GM10266 (cell line): Measurements from ENCODE around the gene MRPL50.

Experiments
- DNase-seq: peaks from one replicate; pipeline ENCODE4 v3.0.0; 2012; ENCODE audit errors: extremely low spot score
- TF ChIP-seq, protein P1 (sequence below): IDR thresholded peaks from 2 replicates; pipeline ENCODE4 v1.5.1; 2012; ENCODE audit warnings: mild to moderate bottlenecking, low read depth; ENCODE audit not compliant: control insufficient read depth, insufficient read depth; ENCODE audit errors: missing control alignments

MRPL50 gene

DNA sequence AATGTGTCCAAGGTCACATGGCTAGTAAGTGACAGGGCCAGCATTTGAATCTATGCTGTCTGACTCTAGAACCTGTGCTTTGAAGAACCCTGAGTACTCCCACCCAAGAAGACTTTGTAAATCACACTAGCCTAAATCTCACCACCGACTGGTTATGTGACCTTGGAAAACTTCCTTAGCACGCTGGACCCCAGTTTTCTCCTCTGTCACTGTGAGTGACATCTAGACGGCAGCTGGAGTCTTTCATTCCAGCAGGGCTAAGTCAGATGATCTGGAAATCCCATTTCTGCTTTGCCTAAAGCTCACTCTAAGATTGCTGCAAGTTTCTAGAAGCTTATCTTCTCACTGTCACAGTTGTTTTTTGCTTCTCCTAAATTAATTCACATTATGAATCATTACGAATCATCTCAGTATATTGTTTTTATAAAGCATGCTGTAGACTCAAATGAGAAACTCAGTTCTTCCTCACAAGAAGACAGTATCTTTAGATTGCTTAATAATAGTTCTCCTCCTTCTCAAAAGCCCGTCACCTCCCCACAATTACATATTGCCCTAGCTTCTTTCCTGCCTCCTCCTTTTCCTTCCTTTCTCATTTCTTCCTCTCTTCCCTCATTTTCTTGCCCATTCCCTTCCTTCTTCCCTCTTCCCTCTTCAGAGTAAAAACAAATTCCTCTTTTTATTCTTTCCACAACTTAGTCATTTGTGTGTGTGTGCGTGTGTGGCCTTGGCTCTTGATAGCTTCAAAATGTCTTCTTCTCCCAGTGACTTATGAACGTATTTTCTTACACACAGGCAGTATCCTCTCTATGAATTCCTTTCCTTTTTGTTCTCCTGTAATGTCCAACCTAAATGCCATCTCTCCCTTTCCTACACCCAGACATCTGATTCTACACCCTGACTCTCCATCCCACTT is 20.4 kb upstream of the MRPL50 start:
- DNase-seq, result no peak
- TF ChIP-seq, protein P1, sequence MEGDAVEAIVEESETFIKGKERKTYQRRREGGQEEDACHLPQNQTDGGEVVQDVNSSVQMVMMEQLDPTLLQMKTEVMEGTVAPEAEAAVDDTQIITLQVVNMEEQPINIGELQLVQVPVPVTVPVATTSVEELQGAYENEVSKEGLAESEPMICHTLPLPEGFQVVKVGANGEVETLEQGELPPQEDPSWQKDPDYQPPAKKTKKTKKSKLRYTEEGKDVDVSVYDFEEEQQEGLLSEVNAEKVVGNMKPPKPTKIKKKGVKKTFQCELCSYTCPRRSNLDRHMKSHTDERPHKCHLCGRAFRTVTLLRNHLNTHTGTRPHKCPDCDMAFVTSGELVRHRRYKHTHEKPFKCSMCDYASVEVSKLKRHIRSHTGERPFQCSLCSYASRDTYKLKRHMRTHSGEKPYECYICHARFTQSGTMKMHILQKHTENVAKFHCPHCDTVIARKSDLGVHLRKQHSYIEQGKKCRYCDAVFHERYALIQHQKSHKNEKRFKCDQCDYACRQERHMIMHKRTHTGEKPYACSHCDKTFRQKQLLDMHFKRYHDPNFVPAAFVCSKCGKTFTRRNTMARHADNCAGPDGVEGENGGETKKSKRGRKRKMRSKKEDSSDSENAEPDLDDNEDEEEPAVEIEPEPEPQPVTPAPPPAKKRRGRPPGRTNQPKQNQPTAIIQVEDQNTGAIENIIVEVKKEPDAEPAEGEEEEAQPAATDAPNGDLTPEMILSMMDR, result no peak

DNA sequence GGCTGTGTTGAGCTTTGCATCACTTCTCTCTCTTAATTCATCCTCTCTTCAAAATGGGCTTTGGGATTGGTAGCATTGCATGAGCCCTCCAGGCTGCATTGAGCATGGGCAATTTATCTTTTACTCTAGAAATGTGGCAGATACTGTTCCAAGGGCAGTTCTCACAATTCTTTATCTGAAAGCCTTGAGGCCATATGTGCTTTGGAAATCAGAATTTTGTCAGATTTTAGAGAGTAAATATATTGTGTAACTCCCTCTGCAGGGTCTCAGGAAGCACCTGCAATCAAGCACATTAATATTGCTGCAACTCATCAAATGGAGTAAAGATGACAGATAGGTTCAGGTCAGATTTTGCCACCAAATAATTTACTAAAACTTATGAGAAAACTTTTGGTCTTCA is 19.6 kb upstream of the MRPL50 start:
- TF ChIP-seq, protein P1, result no peak
- DNase-seq, result no peak

DNA sequence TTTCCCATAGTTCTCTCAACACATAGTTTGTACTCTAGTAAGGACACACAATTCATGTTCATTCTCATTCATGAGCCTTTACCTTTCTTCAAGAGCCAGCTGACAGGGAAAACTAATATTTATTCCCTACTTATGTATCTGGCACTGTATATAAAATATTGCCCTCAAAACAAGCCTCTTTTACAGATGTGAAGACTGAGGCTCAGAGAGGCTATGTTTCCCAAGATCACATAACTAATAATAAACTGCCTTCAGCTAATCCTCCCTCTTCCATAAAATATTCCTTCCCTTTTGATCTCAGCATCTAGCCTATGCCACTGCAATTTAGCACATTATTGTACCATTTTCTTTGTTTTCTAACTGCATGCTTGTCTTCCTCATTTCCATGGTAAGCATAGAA is 19.0 kb upstream of the MRPL50 start:
- TF ChIP-seq, protein P1, result no peak

DNA sequence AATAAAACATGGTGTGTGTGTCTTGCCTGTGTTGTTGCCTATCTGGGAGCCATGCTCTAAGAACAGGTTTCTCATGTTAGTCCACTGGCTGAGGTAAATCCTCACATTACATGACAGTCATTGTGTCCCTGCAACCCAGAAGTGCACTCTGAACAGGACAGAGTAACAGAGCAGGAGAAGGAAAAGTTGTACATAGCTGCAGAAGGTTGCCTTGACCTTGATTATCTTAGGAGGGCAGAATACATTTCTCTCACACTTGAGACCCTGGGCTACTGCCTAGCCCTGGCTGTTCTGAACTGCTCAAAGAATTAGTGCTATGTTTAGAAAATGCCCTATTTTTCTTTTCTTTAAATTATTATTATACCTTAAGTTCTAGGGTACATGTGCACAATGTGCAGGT is 17.2 kb upstream of the MRPL50 start:
- DNase-seq, result no peak
- TF ChIP-seq, protein P1, result no peak

More for the DNA sequence above, 19.0 kb upstream of the MRPL50 start:
- DNase-seq, result no peak

DNA sequence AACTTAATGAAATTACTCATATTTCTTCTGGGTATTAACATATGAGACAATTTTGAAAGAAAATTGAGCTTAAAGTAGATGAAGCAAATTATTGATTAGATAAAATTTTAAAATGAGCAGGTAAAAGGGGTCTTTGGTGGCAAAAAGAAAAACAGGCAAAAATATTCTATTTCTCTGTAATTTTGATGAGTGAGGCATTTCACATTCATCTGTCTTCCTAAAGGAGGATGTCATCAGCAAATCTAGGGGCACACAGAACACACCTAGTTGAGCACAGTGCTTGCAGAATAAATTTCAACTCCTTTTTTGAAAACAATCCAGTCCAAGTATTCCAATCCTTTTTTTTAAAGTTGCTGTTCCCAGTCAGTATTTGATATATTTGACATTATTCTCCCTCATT is 16.4 kb upstream of the MRPL50 start:
- TF ChIP-seq, protein P1, result no peak
- no peak for DNase-seq

DNA sequence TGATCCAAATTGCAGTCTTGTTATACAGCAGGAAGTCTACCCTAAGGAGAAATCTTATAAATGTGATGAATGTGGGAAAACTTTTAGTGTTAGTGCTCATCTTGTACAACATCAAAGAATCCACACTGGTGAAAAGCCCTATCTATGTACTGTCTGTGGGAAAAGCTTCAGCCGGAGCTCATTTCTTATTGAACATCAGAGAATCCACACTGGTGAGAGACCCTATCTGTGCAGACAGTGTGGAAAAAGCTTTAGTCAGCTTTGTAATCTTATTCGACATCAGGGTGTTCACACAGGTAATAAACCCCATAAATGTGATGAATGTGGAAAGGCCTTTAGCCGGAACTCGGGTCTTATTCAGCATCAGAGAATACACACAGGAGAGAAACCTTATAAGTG is 10.7 kb upstream of the MRPL50 start:
- DNase-seq, result no peak
- TF ChIP-seq, protein P1, result no peak

DNA sequence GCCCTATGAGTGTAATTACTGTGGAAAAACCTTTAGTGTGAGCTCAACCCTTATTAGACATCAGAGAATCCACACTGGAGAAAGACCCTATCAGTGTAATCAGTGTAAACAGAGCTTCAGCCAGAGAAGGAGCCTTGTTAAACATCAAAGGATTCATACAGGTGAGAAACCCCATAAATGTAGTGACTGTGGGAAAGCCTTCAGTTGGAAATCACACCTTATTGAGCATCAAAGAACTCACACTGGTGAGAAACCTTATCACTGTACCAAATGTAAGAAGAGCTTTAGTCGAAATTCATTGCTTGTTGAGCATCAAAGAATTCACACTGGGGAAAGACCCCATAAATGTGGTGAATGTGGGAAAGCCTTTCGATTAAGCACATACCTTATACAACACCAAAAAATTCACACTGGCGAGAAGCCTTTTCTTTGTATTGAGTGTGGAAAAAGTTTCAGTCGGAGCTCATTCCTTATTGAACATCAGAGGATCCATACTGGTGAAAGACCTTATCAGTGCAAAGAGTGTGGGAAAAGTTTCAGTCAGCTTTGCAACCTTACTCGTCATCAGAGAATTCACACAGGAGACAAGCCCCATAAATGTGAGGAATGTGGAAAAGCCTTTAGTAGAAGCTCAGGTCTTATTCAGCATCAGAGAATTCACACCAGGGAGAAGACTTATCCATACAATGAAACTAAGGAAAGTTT is 10.1 kb upstream of the MRPL50 start:
- TF ChIP-seq, protein P1, result no peak
- DNase-seq, result no peak
